Ecto neural progenitor cell (in vitro differentiated cells): ENCODE data around the gene TFCP2L1.
"Not testable (repeated sequence)": the region's sequence is repeated elsewhere in the genome, so short reads cannot be mapped to it uniquely, and the experiment has no call there.

Experiments
- DNase-seq: peaks from one replicate; pipeline ENCODE4 v3.0.0-alpha.2; 2018; ENCODE audit warnings: low spot score

Gene TFCP2L1

GRCh38 chr2:121284463-121285449 is at the start of gene TFCP2L1:
Gene TFCP2L1, minus strand, starts transcription at chr2:121285202. Its CDS starts 93 bp downstream, at chr2:121285109.
- peak; percentile 65 for DNase-seq

GRCh38 chr2:121333834-121334558 is 49.0 kb upstream of the TFCP2L1 start:
- DNase-seq = no peak

- DNase-seq = no peak
Observed at GRCh38 chr2:121333231-121333630, 48.2 kb upstream of the TFCP2L1 start.

GRCh38 chr2:121331324-121331723 is 46.3 kb upstream of the TFCP2L1 start:
- peak; percentile 6 for DNase-seq

- peak; percentile 16 for DNase-seq
Observed at GRCh38 chr2:121330921-121331320, 45.9 kb upstream of the TFCP2L1 start.

- DNase-seq = peak; percentile 28
Observed at GRCh38 chr2:121329786-121330185, 44.8 kb upstream of the TFCP2L1 start.

GRCh38 chr2:121326628-121327027 is 41.6 kb upstream of the TFCP2L1 start:
- peak; percentile 10 for DNase-seq

- DNase-seq = no peak
Observed at GRCh38 chr2:121324601-121325000, 39.6 kb upstream of the TFCP2L1 start.

GRCh38 chr2:121321476-121321875 is 36.5 kb upstream of the TFCP2L1 start:
- DNase-seq = no peak

- no peak for DNase-seq
Observed at GRCh38 chr2:121319941-121320340, 34.9 kb upstream of the TFCP2L1 start.

GRCh38 chr2:121316986-121317385 is 32.0 kb upstream of the TFCP2L1 start:
- no peak for DNase-seq

- DNase-seq = not testable (repeated sequence)
Observed at GRCh38 chr2:121313701-121314100, 28.7 kb upstream of the TFCP2L1 start.

GRCh38 chr2:121309801-121310200 is 24.8 kb upstream of the TFCP2L1 start:
- DNase-seq = peak; percentile 18

GRCh38 chr2:121309323-121309722 is 24.3 kb upstream of the TFCP2L1 start:
- no peak for DNase-seq

- DNase-seq = no peak
Observed at GRCh38 chr2:121307048-121307447, 22.0 kb upstream of the TFCP2L1 start.

GRCh38 chr2:121304941-121305340 is 19.9 kb upstream of the TFCP2L1 start:
- no peak for DNase-seq

- DNase-seq = peak; percentile 24
Observed at GRCh38 chr2:121303531-121304263, 18.7 kb upstream of the TFCP2L1 start.

- DNase-seq = not testable (repeated sequence)
Observed at GRCh38 chr2:121301190-121301589, 16.2 kb upstream of the TFCP2L1 start.

- DNase-seq = no peak
Observed at GRCh38 chr2:121298476-121298875, 13.5 kb upstream of the TFCP2L1 start.

- not testable (repeated sequence) for DNase-seq
Observed at GRCh38 chr2:121297866-121298265, 12.9 kb upstream of the TFCP2L1 start.

GRCh38 chr2:121297217-121297830 is 12.3 kb upstream of the TFCP2L1 start:
- peak; percentile 61 for DNase-seq
